M059J (cell line): ENCODE measurements around the gene COL26A1. TPM values are rescaled to one million over a fixed set of nuclear protein-coding genes. Genes with fewer than 3 reads are reported as not detected.
A peak's percentile ranks its signal among the peaks of the same experiment; 100 is the strongest.

Experiments
- DNase-seq: peaks from one replicate; pipeline ENCODE4 v3.0.0-alpha.2; 2012; ENCODE audit warnings: low read depth
- total RNA-seq: library from RNA; depleted of rRNA; stranded (reverse); fragments of >200 nt; shearing (Covaris generic); gene quantifications from 2 replicates; pipeline ENCODE4 v1.2.3, GENCODE V29; 2014

The COL26A1 gene
- total RNA-seq, 1 experiment from 2014 or later: 0.12 TPM

- DNase-seq: no peak
Measured at GRCh38 chr7:101565601-101566209, 203.0 kb downstream of the COL26A1 start.

GRCh38 chr7:101567230-101567629 lies 204.6 kb downstream of the COL26A1 start:
- DNase-seq: no peak

- DNase-seq: no peak
Measured at GRCh38 chr7:101572156-101572555, 209.5 kb downstream of the COL26A1 start.

DNA sequence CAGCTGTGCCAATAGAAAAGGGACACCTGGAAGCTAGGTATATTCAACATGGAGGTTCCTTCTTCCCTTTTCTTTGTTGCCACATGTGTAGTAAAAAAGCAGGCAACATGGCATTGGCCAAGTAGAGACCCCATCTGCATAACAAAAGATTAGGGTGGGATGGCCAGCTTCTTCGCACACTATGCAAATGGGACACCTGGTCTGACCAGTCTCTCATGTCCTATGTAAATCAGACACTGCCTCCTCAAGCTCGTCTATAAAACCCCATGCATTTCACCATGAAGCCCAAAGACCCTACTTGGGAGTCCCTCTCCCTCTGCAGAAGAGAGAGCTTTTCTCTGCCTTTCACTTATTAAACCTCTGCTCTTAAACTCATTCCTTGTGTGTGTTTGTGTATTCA lies 212.5 kb downstream of the COL26A1 start:
- DNase-seq: no peak

GRCh38 chr7:101575721-101576120 lies 213.0 kb downstream of the COL26A1 start:
- DNase-seq: no peak

- DNase-seq: peak; percentile 43
Measured at GRCh38 chr7:101576998-101577397, 214.3 kb downstream of the COL26A1 start.

GRCh38 chr7:101578552-101578951 lies 215.9 kb downstream of the COL26A1 start:
- DNase-seq: no peak

- no peak for DNase-seq
Measured at GRCh38 chr7:101580596-101580995, 217.9 kb downstream of the COL26A1 start.

DNA sequence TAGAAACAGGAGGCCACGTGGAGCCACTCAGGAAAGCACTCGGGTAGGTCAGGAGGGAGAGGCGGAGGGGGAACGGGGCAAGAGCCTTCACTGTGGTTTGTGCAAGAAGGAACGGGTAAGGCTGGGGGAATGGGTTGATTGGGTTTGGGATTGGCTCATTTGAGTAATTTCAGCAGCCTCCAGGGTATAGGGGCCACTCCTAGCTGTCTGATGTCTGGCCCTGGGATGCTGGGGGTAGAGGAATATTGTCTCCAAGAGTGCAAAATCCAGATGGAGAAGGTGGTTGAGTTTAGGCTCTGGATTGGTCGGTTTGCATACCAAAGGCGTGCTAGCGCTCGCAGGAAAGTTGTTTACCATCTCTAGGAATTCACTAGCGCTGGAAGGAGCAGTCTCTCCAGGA lies 219.2 kb downstream of the COL26A1 start:
- DNase-seq: no peak

DNA sequence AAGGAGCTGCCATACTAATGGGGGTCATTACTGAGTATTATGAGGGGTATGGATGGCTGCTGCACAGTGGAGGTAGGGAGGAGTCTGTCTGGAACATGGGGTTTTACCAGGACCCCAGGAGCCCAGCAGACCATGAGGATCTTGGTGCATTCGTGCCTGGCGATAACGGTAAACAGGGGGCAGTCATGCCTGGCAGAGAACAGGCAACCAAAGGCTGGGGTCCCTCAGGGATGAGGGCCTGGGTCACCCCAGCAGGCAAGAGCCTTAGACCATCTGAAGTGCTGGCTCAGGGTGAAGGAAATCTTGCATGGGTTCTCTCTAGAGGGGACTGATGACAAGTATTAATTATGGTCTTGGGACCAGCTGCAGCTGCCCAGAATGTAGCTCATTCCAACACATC lies 220.3 kb downstream of the COL26A1 start:
- DNase-seq: no peak

DNA sequence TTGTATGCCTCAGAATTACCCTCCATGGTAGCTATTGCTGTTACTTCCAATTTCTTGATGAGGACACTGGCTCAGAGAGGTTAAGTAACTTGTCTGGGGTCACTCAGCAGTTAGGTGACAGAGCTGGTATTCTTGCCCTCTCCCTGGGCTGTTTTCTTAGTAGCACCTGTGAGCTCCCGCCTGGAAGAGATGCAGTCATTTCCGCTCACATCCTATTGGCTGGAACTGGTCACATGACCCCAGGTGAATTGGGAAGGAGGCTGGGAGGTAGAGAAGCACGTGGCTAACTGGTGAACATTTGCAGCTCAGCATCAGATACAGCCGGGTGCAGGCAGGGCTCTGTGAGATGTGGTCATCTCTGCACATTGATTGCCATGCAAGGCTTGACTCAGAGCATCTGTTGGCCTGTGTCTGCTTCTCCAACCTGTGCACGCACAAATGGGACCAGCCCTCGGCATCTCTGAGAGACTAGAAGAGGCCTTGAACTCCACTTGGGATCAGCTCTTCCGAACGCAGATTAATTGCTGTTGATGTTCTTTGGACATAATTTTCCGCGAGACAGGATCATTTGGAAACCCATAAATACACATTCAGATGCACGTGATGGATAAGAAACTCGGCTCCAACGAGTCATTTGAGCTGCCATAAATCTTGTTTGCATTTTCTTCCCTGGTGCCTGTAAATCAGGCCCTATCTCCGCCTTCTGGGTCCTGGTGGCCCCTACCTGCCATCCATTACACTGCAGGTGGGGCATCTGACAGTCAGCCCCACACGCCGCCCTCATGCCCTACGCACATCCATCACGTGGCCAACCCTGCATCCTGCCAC lies 223.6 kb downstream of the COL26A1 start:
- no peak for DNase-seq

GRCh38 chr7:101586906-101587677 lies 224.4 kb downstream of the COL26A1 start:
- no peak for DNase-seq

GRCh38 chr7:101588131-101588935 lies 225.7 kb downstream of the COL26A1 start:
- DNase-seq: no peak

DNA sequence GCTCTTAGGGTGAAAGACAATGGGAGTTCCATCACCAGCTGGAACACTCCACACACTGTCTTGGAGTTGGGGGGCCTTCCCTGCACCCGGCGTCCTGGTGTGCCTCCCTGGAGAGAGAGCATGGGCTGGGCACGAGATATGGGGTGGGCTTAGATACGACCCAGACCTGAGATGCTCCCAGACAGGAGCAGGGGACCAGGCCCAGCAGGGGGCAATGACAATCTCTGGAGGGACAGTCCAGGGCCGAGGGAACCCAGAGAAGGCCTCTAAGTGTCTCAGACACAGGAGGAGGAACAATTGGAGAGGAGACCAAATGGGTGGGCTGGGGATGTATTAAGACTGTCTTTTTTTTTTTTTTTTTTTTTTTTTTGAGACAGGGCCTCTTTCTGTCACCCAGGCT lies 226.4 kb downstream of the COL26A1 start:
- DNase-seq: no peak

DNA sequence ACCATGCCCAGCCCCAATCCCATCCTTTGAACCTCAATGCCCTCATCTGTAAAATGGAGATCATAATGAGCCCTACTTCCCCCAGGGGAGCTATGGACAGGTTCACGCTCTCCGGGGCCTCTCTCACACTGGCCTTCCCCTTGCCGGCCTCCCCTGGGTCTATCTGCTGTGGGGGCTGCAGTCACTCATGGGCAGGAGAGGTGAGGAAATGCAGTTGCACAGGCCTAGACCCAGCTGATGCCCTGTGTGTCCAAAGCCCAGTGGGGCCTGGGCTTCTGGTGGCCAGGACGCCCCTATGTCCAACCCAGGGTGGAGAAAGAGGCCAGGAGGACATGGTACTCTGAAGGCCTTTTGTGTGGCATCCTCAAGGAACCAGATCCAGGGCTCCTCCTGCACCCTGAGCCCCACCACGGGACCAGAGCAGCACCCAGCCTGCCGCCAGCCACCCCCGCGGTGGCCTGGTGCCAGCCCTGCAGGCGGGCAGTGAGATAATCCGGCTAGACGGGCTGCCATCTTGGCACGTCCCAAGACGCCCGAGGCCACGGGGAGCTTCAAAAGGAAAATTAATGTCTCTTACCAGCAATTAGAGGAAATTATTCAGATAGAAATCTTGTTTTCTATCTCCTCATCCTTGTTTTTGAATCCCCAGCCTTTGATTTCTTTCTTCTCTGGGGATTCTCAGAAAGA lies 227.4 kb downstream of the COL26A1 start:
- no peak for DNase-seq

DNA sequence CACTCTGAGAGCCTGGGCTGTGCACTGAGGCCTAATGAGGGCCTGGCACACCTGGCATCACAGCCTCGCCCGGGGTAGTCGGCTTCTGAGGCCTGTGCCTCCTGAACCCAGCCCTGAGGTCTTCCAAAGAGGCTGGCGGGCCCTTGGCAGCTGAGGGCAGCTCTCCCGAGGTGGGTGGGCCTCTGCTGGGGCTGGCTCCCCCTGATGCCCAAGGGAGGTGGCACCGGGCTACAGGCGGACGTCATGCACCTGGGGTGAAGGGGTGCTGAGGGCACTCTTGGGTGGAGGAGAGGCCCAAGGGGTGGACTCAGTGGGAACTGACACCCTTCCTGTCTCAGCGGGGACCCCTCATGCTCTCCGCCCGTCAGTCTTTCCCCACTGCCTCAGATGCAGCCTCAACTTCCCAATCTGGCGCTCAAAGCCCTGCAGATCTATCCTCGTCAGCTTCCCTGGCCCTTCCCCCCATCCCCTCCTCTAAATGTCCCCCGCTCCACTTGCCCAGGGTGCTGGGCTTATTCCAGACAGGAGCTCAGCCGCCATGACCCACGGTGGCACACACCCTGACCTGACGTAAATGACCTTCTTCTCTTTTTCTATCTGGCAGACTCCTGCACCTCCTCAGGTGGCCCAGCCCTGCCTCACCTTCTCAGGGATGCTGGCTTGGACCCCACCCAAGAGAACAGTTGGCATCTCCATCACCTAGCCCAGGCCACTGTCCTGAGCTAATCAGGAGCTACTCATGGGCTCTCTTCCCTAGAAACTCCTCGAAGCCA lies 228.2 kb downstream of the COL26A1 start:
- DNase-seq: no peak

- no peak for DNase-seq
Measured at GRCh38 chr7:101591504-101591903, 228.8 kb downstream of the COL26A1 start.

- no peak for DNase-seq
Measured at GRCh38 chr7:101593556-101593955, 230.9 kb downstream of the COL26A1 start.

GRCh38 chr7:101594790-101595189 lies 232.1 kb downstream of the COL26A1 start:
- DNase-seq: no peak

GRCh38 chr7:101595246-101595645 lies 232.6 kb downstream of the COL26A1 start:
- DNase-seq: no peak
